ENCODE results near the gene KCNK1. TPM values are rescaled to one million over a fixed set of nuclear protein-coding genes. Genes with fewer than 3 reads are reported as not detected.

KCNK1 gene
- total RNA-seq, 4 donors from 2014 or later = 1.9 to 10.2 (median 4.8) TPM

DNA sequence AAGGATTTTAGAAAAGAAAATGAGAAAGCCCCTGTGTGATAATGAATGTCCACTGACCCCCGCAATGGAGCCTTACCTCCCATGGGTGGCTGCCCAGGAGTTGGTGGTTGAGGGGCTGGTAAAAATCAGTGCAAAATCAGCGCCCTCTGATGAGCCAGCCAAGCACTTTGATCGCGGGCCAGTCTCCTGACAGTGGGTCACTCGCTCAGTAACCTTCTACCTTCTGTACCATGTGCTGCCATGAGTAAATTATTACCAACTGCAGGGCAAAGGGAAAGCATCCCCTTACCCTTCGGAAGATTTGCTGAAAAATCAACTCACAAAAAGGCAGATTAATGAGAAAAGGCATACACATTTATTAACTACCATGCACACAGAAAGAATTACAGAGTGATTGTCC is 58.8 kb downstream of the KCNK1 start:
- TF ChIP-seq, protein P1, sequence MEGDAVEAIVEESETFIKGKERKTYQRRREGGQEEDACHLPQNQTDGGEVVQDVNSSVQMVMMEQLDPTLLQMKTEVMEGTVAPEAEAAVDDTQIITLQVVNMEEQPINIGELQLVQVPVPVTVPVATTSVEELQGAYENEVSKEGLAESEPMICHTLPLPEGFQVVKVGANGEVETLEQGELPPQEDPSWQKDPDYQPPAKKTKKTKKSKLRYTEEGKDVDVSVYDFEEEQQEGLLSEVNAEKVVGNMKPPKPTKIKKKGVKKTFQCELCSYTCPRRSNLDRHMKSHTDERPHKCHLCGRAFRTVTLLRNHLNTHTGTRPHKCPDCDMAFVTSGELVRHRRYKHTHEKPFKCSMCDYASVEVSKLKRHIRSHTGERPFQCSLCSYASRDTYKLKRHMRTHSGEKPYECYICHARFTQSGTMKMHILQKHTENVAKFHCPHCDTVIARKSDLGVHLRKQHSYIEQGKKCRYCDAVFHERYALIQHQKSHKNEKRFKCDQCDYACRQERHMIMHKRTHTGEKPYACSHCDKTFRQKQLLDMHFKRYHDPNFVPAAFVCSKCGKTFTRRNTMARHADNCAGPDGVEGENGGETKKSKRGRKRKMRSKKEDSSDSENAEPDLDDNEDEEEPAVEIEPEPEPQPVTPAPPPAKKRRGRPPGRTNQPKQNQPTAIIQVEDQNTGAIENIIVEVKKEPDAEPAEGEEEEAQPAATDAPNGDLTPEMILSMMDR (IDR thresholded peaks at IDR 0.05) = no peak
- ATAC-seq (ENCODE audit: low FRiP score) (no peak), DNase-seq (ENCODE audit: low spot score) (no peak)

DNA sequence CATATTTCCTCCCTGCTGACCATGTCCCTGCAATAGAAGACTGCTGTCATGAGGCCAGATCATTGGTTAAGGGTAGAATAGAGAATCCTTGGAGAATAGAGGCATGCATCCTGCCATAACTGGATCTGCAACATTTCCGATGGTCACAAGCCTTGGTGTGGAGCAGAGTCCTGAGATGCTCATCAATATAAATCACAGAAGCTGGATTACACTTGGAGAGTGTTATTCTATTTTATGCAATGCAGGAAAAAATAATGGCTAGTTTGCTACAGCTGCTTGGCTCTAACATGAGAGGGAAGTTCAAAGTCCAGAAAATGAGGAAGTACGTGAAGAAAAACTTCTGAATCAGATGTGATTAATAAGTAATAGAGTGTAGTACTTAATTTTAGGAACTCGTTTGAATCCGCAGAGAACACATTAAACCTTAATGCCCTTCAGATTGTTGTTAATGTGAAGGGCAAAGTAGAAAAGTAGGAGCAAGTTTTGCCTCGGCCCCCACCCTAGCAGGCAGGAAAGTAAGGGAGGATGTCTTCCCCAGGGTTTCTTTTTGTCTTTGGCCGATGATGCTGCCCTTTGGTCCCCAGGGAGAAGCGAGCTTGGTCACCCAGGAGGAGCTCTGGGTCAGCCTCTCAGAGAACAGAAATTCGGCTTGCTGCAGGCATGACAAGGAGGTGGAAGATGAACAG is 59.5 kb downstream of the KCNK1 start:
- TF ChIP-seq, protein P1 (IDR thresholded peaks at IDR 0.05) = no peak
- ATAC-seq (ENCODE audit: low FRiP score) (peak; percentile 44), DNase-seq (ENCODE audit: low spot score) (no peak)

DNA sequence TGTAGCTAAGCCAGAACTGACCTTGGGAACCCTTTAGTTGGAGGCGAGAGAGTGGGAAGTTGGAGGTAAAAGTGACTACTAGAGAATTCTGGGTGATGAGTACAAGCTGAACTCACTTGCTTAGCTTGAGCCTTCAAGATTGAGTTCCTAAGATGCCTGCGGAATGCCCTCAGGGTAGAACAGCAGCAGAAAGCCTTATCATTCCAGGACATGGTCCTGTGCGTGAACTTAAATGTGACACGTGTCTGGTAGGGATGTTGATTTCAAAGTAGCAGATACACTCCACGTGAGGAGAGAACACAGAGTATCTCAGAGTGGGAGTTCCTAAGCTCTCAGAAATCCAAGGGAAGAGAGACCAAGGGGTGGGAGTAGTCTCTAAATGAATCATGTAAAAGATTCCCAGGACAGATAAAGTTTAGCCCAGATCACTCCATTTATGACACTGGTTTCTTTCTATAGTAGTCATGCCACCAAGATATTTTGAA is 60.1 kb downstream of the KCNK1 start:
- ATAC-seq (ENCODE audit: low FRiP score) = peak; percentile 57
- TF ChIP-seq, protein P1 (IDR thresholded peaks at IDR 0.05) = no peak
- no peak for DNase-seq (ENCODE audit: low spot score)

GRCh38 chr1:233675446-233675845 is 61.5 kb downstream of the KCNK1 start:
- DNase-seq (ENCODE audit: low spot score) (no peak), ATAC-seq (ENCODE audit: low FRiP score) (no peak)
- TF ChIP-seq, protein P1 (IDR thresholded peaks at IDR 0.05) = no peak

DNA sequence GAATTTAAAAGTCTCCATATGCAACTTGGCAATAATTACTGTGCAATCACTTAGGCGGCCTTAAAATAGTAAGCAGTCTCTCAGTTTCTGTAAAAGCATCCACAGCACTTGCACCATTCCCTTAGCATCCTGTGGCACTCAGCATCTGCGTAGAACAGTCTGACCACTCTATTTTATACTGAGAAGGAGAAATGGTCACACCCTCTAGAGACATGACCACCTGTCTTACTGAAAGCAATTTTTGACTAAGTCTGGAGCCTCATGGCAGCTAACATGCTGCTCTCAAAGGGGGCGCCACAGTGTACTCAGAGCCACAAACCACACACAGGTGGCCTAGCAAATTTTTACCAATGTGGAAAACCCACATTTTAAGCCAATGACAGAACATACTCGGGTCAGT is 62.0 kb downstream of the KCNK1 start:
- TF ChIP-seq, protein P1 (IDR thresholded peaks at IDR 0.05) = no peak
- DNase-seq (ENCODE audit: low spot score) (no peak), ATAC-seq (ENCODE audit: low FRiP score) (no peak)

- TF ChIP-seq, protein P1 (IDR thresholded peaks at IDR 0.05) = no peak
- DNase-seq (ENCODE audit: low spot score) (no peak), ATAC-seq (ENCODE audit: low FRiP score) (no peak)
These were observed 63.9 kb downstream of the KCNK1 start for GRCh38 chr1:233677690-233678354.

DNA sequence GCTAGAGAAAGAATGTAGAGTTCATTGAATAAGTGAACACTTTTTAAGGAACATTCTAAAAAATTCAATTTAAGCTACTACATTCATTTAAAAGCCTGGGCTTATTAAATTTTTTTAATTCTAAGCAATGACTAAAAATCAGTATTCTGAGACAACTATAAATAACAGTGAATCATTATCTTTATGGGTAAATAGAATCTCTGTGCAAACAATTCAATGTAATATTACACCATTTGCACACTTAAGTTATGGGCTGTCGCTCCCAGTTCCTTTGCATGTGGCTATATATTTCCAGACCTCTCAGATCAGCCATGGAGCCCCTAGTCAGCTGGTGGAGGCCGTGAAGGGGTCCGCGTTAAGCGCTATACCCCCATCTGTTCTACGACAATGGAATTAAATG is 65.1 kb downstream of the KCNK1 start:
- TF ChIP-seq, protein P1 (IDR thresholded peaks at IDR 0.05) = no peak
- ATAC-seq (ENCODE audit: low FRiP score) (no peak), DNase-seq (ENCODE audit: low spot score) (no peak)
